ENCODE results near the gene ANKRD44.

ANKRD44 gene

DNA sequence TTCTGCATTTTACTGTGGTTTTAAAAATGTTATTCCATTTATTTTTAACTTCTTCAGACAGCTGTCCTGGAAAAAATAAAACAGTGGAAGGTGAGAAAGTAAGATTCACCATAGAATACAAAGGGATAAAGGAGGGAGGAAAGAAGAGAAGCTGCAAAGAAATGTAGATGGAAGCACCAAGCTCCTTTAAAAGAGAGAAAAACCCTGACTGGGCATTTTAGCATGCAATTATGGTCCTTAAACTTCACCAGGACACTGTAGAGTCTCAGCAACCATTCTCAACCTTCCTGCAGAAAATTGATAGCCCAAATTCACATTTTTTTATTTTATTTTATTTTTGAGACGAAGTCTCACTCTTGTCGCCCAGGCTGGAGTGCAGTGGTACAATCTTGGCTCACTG lies 11.6 kb upstream of the ANKRD44 start:
- no peak for DNase-seq (ENCODE audit: low read depth, low spot score)

DNA sequence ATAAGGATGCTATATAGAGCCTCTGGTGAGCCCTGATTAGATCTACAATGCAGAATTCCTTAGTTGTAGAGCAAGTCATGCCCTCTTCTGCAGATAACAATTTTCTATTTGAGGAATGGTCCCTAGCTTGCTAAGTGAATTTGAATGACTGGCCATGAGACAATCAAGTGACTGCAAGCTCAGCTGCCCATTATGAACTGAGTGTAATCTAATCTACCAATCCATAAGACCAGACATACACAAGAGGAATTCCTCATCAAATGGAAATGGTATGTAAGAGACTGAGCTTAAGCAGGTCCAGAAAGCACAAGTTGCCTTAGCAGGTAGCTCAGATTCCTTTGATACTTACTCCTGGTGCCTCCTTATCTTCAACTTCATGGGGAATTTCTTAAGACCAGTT lies 4.8 kb upstream of the ANKRD44 start:
- DNase-seq (ENCODE audit: low read depth, low spot score) = no peak

- DNase-seq (ENCODE audit: low read depth, low spot score) = no peak
Measured at GRCh38 chr2:197312186-197312585, 1.6 kb upstream of the ANKRD44 start.

GRCh38 chr2:197311421-197312033 lies 947 bp upstream of the ANKRD44 start:
- no peak for DNase-seq (ENCODE audit: low read depth, low spot score)

DNA sequence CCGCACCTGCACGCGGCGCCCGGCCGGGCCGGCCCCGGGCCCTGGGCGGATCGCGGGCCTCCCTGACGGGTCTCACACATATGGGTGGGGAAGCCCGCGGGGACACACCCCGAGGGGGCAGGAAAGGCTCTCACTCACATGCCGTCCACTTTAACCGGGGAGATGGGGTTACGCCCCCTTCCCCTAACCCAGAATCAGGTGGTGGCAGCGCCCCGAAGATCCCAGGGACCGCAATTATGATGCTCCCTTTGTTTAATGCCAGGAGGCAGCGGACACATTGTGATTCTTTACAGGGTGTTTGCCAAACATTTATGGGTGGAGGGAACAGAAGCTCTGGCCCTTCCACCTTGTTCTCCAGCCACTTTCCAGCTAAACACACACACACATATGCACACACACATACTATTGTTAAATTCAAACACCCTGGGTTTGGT lies 424 bp upstream of the ANKRD44 start:
- no peak for DNase-seq (ENCODE audit: low read depth, low spot score)

DNA sequence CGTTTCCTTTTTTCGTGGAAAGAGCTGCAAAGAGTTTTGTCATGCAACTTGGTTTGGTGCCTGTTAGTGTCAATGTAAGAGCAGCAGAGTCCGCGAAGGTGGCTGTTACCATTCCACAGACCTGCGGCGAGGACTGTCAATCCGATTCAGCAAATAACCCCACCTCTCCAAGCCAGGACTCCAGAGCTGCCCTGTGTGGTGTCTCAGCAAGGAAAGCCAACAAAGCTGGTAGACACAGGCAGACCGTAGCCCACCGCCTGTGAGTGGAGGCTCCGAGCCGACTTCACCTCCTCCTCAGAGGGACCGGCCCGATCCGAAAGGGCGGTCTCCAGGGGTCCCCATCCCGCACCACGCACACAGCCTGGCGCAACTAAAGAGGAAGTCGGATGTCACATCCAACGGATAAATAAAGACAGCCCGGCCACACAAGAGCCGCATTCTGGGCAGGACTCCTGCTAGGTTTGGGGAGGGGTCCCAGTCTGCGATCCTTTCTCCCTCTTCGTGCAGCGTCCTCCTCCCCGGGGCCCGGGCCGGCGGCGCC lies 819 bp downstream of the ANKRD44 start:
- DNase-seq (ENCODE audit: low read depth, low spot score) = no peak

GRCh38 chr2:197308996-197309690 lies 1.4 kb downstream of the ANKRD44 start:
- no peak for DNase-seq (ENCODE audit: low read depth, low spot score)

GRCh38 chr2:197308585-197308984 lies 2.0 kb downstream of the ANKRD44 start:
- no peak for DNase-seq (ENCODE audit: low read depth, low spot score)

DNA sequence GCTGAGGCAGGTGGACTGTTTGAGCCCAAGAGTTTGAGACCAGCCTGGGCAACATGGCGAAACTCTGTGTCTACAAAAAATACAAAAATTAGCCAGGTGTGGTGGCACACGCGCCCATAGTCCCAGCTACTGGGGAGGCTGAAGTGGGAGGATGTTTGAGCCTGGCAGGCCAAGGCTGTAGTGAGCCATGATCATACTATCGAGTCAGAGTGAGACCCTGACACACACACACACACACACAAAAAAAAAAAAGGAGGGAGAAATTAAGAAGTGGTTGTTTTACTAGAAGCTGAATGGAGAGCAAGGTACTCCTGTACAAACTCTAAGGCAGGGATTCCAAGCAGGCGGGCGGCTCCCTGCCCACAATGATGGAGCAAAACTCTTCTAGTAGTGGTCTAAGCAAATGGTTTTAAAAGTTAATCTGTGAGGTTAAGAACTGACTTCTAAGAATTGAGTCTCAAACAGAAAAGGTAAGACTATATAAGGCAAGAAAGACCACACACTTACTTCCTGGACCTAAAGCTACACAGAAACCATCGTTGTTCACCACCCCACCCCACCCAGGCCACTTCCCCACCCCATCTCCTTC lies 2.6 kb downstream of the ANKRD44 start:
- DNase-seq (ENCODE audit: low read depth, low spot score) = no peak

- DNase-seq (ENCODE audit: low read depth, low spot score) = no peak
Measured at GRCh38 chr2:197307236-197307932, 3.2 kb downstream of the ANKRD44 start.

DNA sequence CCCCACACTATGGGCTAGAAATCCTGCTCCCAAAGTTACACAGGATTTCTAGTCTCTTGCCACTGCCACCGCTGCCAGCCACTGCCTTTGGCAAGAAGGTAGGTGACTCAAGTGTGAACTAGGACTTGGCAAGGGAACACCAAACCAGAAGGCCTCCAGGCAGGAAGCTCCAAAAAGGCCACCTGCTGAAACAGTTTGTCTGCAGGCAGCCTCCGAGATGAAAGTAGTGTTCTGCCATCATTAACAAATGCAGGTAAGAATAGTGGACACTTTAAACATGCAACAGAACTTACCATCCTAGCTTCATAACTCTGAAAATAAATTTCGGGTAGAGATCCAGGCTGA lies 3.9 kb downstream of the ANKRD44 start:
- no peak for DNase-seq (ENCODE audit: low read depth, low spot score)

DNA sequence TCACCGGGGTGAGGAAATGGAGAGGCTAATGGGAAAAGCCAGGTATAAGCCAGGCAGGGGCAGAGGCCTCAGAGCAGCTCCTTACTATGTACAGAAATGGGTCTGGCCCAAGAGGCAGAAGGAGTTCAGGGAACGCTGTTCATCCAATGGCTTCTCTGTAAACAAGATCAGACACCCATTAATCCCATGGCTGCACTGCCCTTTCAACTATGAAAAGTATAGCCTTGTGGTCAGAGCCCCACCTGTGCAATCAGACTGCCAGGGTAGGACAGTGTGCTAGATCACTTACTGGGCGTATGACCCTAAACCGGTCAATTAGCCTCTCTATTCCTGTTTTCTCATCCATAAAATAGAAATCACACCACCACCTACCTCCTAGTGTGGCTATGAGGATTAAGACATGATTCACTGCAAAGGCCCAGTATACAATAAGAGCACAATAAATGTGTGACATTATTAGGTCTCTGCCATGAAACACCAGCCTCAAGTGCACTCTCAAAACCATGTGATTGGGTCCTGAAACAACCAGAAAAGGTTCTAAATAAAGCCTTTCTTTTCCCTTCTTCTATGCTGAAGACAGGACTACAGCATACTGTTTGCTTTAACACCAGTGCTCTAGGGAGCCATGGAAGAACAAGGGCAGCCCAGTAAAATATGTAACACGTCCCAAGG lies 4.4 kb downstream of the ANKRD44 start:
- DNase-seq (ENCODE audit: low read depth, low spot score) = no peak

DNA sequence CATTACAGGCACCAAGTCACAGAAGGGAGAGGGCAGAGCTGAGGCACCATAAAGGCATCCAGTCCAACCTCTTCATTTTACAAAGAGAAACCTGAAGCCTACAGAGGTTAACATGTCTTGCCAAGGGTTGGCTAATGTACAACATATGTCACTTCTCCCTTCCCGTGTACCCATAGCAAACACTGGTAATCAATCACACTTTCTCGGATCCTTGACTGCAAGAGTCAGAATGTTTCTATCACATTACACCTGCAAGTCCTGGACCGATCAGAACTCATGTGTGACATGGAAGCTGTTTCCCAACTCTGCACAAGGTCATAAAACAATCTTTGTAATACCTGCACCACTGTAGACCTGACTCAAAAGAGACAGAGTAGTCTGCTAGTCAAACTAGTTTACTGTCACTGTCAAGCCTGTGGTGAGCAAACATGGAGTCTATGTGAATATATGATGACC lies 6.0 kb downstream of the ANKRD44 start:
- DNase-seq (ENCODE audit: low read depth, low spot score) = no peak

- DNase-seq (ENCODE audit: low read depth, low spot score) = no peak
Measured at GRCh38 chr2:197300139-197300538, 10.4 kb downstream of the ANKRD44 start.

GRCh38 chr2:197298609-197299008 lies 12.0 kb downstream of the ANKRD44 start:
- DNase-seq (ENCODE audit: low read depth, low spot score) = no peak

DNA sequence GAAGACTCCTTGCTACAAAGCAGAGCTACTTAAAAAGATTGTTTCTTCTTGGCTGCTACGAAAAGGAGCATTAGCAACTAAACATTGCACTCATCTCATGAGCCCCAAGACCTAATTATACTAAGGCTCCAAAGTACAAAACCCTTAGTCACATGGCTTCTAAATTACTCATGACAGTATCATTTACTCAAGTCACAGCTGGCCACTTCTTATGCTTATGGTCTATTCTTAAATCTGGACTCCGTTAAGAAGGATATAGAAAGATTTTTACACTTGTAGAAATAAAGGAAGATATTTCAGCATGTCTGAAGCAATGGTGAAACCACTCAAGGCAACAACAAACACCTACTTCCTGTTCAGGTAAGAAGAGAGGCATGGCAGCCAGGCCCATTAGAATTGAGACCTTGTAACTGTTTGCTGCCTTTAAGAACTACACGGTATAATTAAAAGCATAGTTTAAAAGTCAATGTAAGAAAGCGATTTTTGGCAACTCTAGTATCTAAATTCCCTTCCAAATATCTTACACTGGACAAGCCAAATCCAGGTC lies 12.7 kb downstream of the ANKRD44 start:
- no peak for DNase-seq (ENCODE audit: low read depth, low spot score)

GRCh38 chr2:197297266-197297665 lies 13.3 kb downstream of the ANKRD44 start:
- no peak for DNase-seq (ENCODE audit: low read depth, low spot score)

DNA sequence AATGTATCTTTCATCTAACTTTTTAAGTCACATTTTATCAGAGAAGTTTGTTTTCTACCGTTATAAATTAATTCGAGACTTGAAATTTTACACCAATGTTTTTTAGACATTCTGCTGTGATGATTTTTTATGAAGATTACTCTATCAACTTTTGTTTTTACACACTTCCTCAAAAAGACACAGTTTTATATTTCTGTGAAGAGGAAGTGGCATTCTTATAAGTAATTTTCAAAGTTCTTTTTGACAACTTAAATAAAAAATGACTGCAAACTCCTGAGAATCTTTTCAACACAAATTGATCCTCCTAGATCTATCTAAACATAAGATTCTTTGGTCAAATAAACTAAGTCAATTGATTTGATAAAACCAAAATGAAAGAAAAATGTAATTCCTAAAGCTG lies 13.7 kb downstream of the ANKRD44 start:
- DNase-seq (ENCODE audit: low read depth, low spot score) = no peak

GRCh38 chr2:197294260-197294659 lies 16.3 kb downstream of the ANKRD44 start:
- no peak for DNase-seq (ENCODE audit: low read depth, low spot score)

- no peak for DNase-seq (ENCODE audit: low read depth, low spot score)
Measured at GRCh38 chr2:197293252-197294007, 17.1 kb downstream of the ANKRD44 start.

- DNase-seq (ENCODE audit: low read depth, low spot score) = no peak
Measured at GRCh38 chr2:197292619-197293018, 18.0 kb downstream of the ANKRD44 start.
